NB4 (cell line): ENCODE data around the gene ACSL6.

Source experiments
- CTCF ChIP-seq: IDR thresholded peaks from one replicate; pipeline ENCODE4 v1.5.1; 2012; ENCODE audit warnings: low read depth, low read length
- MAX ChIP-seq: IDR thresholded peaks from 2 replicates; pipeline ENCODE4 v1.6.1; 2011; ENCODE audit warnings: low read depth, low read length
- MYC ChIP-seq: IDR thresholded peaks from 2 replicates; pipeline ENCODE4 v1.6.1; 2011; ENCODE audit warnings: low read depth, low read length

GRCh38 chr5:132005591-132005990, 5.9 kb downstream of the ACSL6 start:
- no peak for TF ChIP-seq CTCF
- no peak for TF ChIP-seq MYC
- TF ChIP-seq MAX, result no peak
